BE2C (cell line): ENCODE measurements around the gene SYCN.
A peak's percentile ranks its signal among the peaks of the same experiment; 100 is the strongest.
"Not testable (repeated sequence)": the region's sequence is repeated elsewhere in the genome, so short reads cannot be mapped to it uniquely, and the experiment has no call there.

Source experiments
- DNase-seq: peaks from one replicate; pipeline ENCODE4 v3.0.0-alpha.2; 2020
- H3K27me3 ChIP-seq: fragments of 250-450 bp; sonication (Bioruptor Pico); 2 replicates; pipeline ENCODE4 v1.5.1; 2020; ENCODE audit warnings: mild to moderate bottlenecking
- H3K36me3 ChIP-seq: fragments of 250-450 bp; sonication (Bioruptor Pico); 2 replicates; pipeline ENCODE4 v1.5.1; 2020; ENCODE audit warnings: mild to moderate bottlenecking
- H3K4me1 ChIP-seq: fragments of 250-450 bp; sonication (Bioruptor Pico); 2 replicates; pipeline ENCODE4 v1.5.1; 2020
- H3K4me3 ChIP-seq: 2 replicates; pipeline ENCODE4 v1.5.1; 2011; ENCODE audit warnings: low read depth, low read length
- H3K9me3 ChIP-seq: fragments of 250-450 bp; sonication (Bioruptor Pico); 2 replicates; pipeline ENCODE4 v1.5.1; 2020
- TF ChIP-seq, protein P1 (sequence below): IDR thresholded peaks from 2 replicates; pipeline ENCODE4 v1.5.1; 2012; ENCODE audit warnings: mild to moderate bottlenecking, low read depth, low read length

Gene SYCN

DNA sequence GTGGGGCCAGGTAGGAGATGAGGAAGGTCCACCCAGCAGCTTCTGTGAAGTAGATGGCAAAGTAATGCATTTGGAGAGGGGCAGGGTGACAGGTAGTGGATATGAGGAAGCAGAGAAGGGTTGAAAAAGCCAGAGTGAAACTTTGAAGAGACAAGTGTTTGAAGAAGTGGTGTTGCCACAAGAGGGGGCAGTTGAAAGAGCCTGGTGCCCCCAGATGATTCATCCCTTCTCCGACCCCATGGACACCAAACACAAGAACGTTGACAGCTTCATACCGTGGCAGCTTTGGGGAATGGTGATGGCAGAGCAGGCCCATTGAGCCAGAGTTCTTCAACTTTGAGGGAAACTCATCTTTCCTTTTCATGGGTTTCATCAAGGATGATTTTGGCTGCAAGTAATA lies 20.8 kb upstream of the SYCN start:
- no peaks in the 10 kb centered on the region for H3K9me3 ChIP-seq
- H3K36me3 ChIP-seq, result no peaks in the 10 kb centered on the region
- TF ChIP-seq, protein P1, sequence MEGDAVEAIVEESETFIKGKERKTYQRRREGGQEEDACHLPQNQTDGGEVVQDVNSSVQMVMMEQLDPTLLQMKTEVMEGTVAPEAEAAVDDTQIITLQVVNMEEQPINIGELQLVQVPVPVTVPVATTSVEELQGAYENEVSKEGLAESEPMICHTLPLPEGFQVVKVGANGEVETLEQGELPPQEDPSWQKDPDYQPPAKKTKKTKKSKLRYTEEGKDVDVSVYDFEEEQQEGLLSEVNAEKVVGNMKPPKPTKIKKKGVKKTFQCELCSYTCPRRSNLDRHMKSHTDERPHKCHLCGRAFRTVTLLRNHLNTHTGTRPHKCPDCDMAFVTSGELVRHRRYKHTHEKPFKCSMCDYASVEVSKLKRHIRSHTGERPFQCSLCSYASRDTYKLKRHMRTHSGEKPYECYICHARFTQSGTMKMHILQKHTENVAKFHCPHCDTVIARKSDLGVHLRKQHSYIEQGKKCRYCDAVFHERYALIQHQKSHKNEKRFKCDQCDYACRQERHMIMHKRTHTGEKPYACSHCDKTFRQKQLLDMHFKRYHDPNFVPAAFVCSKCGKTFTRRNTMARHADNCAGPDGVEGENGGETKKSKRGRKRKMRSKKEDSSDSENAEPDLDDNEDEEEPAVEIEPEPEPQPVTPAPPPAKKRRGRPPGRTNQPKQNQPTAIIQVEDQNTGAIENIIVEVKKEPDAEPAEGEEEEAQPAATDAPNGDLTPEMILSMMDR, result peak; percentile 28; the same call in 1 of the 2 replicates
- H3K4me1 ChIP-seq, result no peaks in the 10 kb centered on the region
- no peak for DNase-seq
- peaks cover 21% of the 10 kb centered on the region for H3K27me3 ChIP-seq
- no peak overlapping the region for H3K4me3 ChIP-seq

DNA sequence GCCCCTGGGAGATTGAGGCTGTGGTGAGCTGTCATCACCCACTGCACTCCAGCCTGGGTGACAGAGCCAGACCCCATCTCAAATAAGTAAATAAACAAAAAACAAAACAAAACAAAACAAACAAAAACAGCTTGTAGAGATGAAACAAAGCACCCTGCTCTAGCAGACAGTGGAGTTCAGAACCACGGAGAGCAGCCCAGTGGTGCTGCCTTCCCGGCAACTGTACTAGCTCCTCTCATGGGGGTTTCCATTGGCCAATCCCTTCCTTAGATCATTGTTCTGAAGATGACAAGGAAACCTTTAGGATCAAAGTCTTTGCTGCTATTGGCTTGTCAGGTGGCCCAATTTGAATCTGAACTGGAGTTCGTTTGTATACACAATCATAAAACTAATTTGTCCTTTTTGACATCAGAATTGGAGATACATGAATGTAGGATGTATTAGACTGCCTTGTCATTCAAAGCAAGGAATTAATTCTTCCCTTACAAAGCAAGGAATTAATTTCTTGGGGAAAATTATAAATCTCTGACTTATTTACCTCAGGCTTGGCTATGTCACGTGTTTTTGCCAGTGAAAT lies 19.7 kb upstream of the SYCN start:
- Histone ChIP-seq H3K4me3 (no peak overlapping the region), H3K9me3 (no peaks in the 10 kb centered on the region), H3K27me3 (peaks cover 21% of the 10 kb centered on the region), H3K4me1 (no peaks in the 10 kb centered on the region), H3K36me3 (no peaks in the 10 kb centered on the region)
- TF ChIP-seq, protein P1, result no peak
- DNase-seq, result no peak

DNA sequence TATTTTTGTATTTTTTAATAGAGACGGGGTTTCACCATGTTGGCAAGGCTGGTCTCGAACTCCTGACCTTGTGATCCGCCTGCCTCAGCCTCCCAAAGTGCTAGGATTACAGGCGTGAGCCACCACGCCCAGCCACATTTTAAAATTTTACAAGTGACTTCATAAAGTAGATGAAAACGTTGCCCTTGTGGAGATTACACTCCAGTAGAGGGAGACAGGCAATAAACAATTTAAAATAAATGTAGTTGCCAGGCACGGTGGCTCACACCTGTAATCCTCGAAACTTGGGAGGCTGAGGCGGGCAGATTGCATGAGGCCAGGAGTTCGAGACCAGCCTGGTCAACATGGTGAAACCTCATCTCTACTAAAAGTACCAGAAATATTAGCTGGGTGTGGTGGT lies 15.0 kb upstream of the SYCN start:
- H3K36me3 ChIP-seq, H3K27me3 ChIP-seq, H3K4me3 ChIP-seq, DNase-seq, H3K9me3 ChIP-seq, H3K4me1 ChIP-seq: not testable (repeated sequence)

GRCh38 chr19:39218230-39219007 lies 14.4 kb upstream of the SYCN start:
- TF ChIP-seq, protein P1, result no peak
- Histone ChIP-seq H3K4me1 (no peaks in the 10 kb centered on the region), H3K9me3 (no peaks in the 10 kb centered on the region), H3K36me3 (no peaks in the 10 kb centered on the region), H3K4me3 (no peak overlapping the region), H3K27me3 (no peaks in the 10 kb centered on the region)
- no peak for DNase-seq

DNA sequence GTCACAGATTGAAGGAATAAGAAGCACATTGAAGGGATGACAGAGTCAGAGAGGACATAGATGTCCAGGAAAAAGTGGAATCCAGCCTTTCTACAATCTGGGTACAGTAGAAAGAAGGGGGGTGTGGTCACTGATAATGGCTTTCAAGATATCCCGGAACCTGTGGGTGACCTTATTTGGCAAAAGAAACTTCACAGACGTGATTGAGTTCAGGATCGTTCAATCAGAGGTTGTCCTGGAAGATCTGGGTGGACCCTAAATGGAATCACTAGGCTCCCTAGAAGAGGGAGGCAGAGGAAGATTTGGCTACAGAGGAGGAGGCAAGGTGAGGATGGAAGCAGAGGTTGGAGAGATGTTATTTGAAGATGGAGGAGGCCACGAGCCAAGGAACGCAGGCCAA lies 13.0 kb upstream of the SYCN start:
- DNase-seq, result no peak
- no peaks in the 10 kb centered on the region for H3K36me3 ChIP-seq
- H3K27me3 ChIP-seq, result no peaks in the 10 kb centered on the region
- H3K4me1 ChIP-seq, result no peaks in the 10 kb centered on the region
- no peaks in the 10 kb centered on the region for H3K9me3 ChIP-seq
- no peak overlapping the region for H3K4me3 ChIP-seq
- TF ChIP-seq, protein P1, result no peak

DNA sequence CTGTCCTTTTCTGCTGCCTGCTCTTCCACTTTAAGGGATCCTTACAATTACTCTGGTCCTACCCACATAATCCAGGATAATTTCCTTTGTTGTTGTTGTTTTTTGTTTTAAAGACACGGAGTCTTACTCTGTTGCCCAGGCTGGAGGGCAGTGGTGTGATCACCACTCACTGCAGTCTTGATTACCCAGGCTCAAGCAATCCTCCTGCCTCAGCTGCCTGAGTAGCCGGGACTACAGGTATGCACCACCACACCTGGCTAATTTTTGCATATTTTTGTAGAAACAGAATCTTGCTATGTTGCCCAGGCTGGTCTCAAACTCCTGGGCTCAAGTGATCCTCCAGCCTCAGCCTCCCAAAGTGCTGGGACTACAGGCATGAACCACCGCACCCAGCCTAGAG lies 11.3 kb upstream of the SYCN start:
- not testable (repeated sequence) for H3K36me3 ChIP-seq, H3K4me1 ChIP-seq, DNase-seq, H3K27me3 ChIP-seq, H3K9me3 ChIP-seq, H3K4me3 ChIP-seq

- no peak for DNase-seq
- Histone ChIP-seq H3K36me3 (no peaks in the 10 kb centered on the region), H3K27me3 (no peaks in the 10 kb centered on the region), H3K4me3 (no peak overlapping the region), H3K9me3 (no peaks in the 10 kb centered on the region), H3K4me1 (no peaks in the 10 kb centered on the region)
- TF ChIP-seq, protein P1, result peak; percentile 43
These were observed 8.3 kb upstream of the SYCN start for GRCh38 chr19:39212375-39212742.
